Endodermal cell (in vitro differentiated cells): ENCODE results near the gene TM9SF2. TPM values are rescaled to one million over a fixed set of nuclear protein-coding genes. Genes with fewer than 3 reads are reported as not detected.

ENCODE experiments used
- DNase-seq: peaks from one replicate; pipeline ENCODE4 v3.0.0-alpha.2; 2017
- H3K27ac ChIP-seq: 2 replicates; pipeline ENCODE4 v1.5.1; 2013; ENCODE audit warnings: mild to moderate bottlenecking, low read depth, low read length, moderate library complexity
- H3K27me3 ChIP-seq: 2 replicates; pipeline ENCODE4 v1.6.1; 2013; ENCODE audit warnings: mild to moderate bottlenecking, low read length, moderate library complexity; ENCODE audit not compliant: insufficient read depth, control insufficient read depth, poor library complexity, severe bottlenecking
- H3K36me3 ChIP-seq: 2 replicates; pipeline ENCODE4 v1.7.0; 2013; ENCODE audit warnings: mild to moderate bottlenecking, low read length, moderate library complexity; ENCODE audit not compliant: control insufficient read depth, insufficient read depth
- H3K4me1 ChIP-seq: one replicate; pipeline ENCODE4 v1.7.0; 2013; ENCODE audit warnings: low read length; ENCODE audit not compliant: control insufficient read depth, insufficient read depth
- H3K4me3 ChIP-seq: 2 replicates; pipeline ENCODE4 v1.5.1; 2013; ENCODE audit warnings: mild to moderate bottlenecking, low read length, moderate library complexity
- H3K9ac ChIP-seq: 2 replicates; pipeline ENCODE4 v1.6.1; 2013; ENCODE audit warnings: mild to moderate bottlenecking, low read length, moderate library complexity; ENCODE audit not compliant: poor library complexity, severe bottlenecking; ENCODE audit errors: extremely low read depth
- H3K9me3 ChIP-seq: 2 replicates; pipeline ENCODE4 v1.6.1; 2013; ENCODE audit warnings: mild to moderate bottlenecking, low read length, moderate library complexity; ENCODE audit not compliant: control insufficient read depth
- H3K27ac Mint-ChIP-seq: 2 replicates; pipeline ENCODE4 v1.8.0; 2020; ENCODE audit warnings: mixed read lengths
- H3K27me3 Mint-ChIP-seq: 2 replicates; pipeline ENCODE4 v1.8.0; 2021; ENCODE audit warnings: mild to moderate bottlenecking, mixed read lengths; ENCODE audit not compliant: insufficient read depth
- H3K36me3 Mint-ChIP-seq: 2 replicates; pipeline ENCODE4 v1.8.0; 2020; ENCODE audit warnings: low read depth, mixed read lengths
- H3K4me1 Mint-ChIP-seq: 2 replicates; pipeline ENCODE4 v1.8.0; 2020; ENCODE audit warnings: mixed read lengths
- H3K4me3 Mint-ChIP-seq: 2 replicates; pipeline ENCODE4 v1.8.0; 2020; ENCODE audit warnings: mild to moderate bottlenecking, moderate library complexity, mixed read lengths
- H3K9me3 Mint-ChIP-seq: 2 replicates; pipeline ENCODE4 v1.8.0; 2020; ENCODE audit warnings: mild to moderate bottlenecking, mixed read lengths
- WGBS, 2 experiments: methylation state at CpG; one replicate each; pipeline versions ENCODE4 v1.1.5 to v1.1.7; 2013; ENCODE audit warnings: missing lambda C conversion rate in 2 of 2, mixed read lengths in 1 of 2; ENCODE audit not compliant: insufficient coverage in 1 of 2, insufficient read length in 1 of 2; 5-methylcytosine and 5-hydroxymethylcytosine counted together
- total RNA-seq, 2 donors: library from RNA; stranded (reverse); fragmentation: NEBNext Ultra II Directional in 1 of 2; extraction: Animal tissue kit (Norgen Biotek cat#: 25700) in 1 of 2; gene quantifications; 2 replicates in 1 of 2; 3 replicates in 1 of 2; pipeline ENCODE4 v1.2.1, GENCODE V29; 2021
- TF ChIP-seq, protein P1 (sequence below): fragments of 200-600 bp; sonication (generic); conservative IDR thresholded peaks from 2 replicates; pipeline ENCODE4 v1.5.0; 2021; ENCODE audit warnings: antibody characterized with exemption, mild to moderate bottlenecking

Gene TM9SF2
- total RNA-seq, 2 donors from 2014 or later: 88.4 to 99.3 TPM

DNA sequence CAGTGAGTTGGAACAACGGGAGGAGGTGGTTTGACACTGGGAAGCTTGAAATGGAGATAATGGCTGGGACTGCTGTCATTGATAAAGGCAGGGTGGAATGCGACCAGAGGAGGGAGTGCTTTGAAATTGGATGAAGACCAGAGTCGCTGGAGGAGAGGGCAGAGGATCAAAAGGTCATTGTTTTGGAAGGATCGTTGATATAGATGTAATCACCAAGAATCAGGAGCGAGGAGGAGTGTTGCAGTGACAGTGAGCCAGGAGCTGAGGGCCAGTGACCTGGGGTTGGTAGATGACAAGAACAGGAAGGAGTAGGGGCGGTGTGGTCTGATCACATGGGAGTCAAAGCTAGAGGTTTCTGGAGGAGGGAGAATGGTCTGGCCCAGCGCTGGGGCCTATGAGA, 25.3 kb downstream of the TM9SF2 start:
- Mint-ChIP-seq H3K4me3 (no peak overlapping the region), H3K27ac (no peak overlapping the region), H3K4me1 (peaks cover 9% of the 10 kb centered on the region), H3K9me3 (no peaks in the 10 kb centered on the region), H3K36me3 (peaks cover 72% of the 10 kb centered on the region), H3K27me3 (no peaks in the 10 kb centered on the region)
- no peak overlapping the region for H3K4me3 ChIP-seq
- no peaks in the 10 kb centered on the region for H3K27me3 ChIP-seq
- peaks cover 79% of the 10 kb centered on the region for H3K36me3 ChIP-seq
- TF ChIP-seq, protein P1, sequence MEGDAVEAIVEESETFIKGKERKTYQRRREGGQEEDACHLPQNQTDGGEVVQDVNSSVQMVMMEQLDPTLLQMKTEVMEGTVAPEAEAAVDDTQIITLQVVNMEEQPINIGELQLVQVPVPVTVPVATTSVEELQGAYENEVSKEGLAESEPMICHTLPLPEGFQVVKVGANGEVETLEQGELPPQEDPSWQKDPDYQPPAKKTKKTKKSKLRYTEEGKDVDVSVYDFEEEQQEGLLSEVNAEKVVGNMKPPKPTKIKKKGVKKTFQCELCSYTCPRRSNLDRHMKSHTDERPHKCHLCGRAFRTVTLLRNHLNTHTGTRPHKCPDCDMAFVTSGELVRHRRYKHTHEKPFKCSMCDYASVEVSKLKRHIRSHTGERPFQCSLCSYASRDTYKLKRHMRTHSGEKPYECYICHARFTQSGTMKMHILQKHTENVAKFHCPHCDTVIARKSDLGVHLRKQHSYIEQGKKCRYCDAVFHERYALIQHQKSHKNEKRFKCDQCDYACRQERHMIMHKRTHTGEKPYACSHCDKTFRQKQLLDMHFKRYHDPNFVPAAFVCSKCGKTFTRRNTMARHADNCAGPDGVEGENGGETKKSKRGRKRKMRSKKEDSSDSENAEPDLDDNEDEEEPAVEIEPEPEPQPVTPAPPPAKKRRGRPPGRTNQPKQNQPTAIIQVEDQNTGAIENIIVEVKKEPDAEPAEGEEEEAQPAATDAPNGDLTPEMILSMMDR: peak; percentile 28
- no peaks in the 10 kb centered on the region for H3K9me3 ChIP-seq
- WGBS, 2 experiments: 88 to 92% methylated on average over 7 of the region's 7 CpGs
- no peaks in the 10 kb centered on the region for H3K4me1 ChIP-seq
- no peak overlapping the region for H3K27ac ChIP-seq
- H3K9ac ChIP-seq: no peak overlapping the region
- DNase-seq: no peak

DNA sequence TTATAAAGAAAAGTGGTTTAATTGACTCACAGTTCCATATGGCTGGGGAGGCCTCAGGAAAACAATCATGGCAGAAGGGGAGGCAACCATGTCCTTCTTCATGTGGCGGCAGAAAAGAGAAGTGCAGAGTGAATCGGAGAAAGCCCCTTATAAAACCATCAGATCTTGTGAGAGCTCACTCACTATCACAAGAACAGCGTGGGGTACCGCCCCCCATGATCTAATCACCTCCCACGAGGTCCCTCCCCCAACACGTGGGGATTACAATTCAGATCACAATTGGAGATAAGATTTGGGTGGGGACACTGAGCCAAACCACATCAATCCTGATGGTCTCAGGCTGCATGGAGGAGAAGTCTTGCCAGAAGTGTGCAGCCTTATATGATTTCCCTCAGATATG, 26.0 kb downstream of the TM9SF2 start:
- Histone ChIP-seq H3K36me3 (peaks cover 75% of the 10 kb centered on the region), H3K27me3 (no peaks in the 10 kb centered on the region), H3K9me3 (no peaks in the 10 kb centered on the region), H3K4me3 (no peak overlapping the region), H3K27ac (no peak overlapping the region), H3K9ac (no peak overlapping the region), H3K4me1 (no peaks in the 10 kb centered on the region)
- peaks cover 70% of the 10 kb centered on the region for H3K36me3 Mint-ChIP-seq
- no peaks in the 10 kb centered on the region for H3K9me3 Mint-ChIP-seq
- no peak for DNase-seq
- no peaks in the 10 kb centered on the region for H3K27me3 Mint-ChIP-seq
- no peak overlapping the region for H3K4me3 Mint-ChIP-seq
- TF ChIP-seq, protein P1: no peak
- H3K4me1 Mint-ChIP-seq: peaks cover 9% of the 10 kb centered on the region
- 60 to 88% methylated on average over 1 to 6 of the region's 6 CpGs for WGBS, 2 experiments
- H3K27ac Mint-ChIP-seq: no peak overlapping the region

DNA sequence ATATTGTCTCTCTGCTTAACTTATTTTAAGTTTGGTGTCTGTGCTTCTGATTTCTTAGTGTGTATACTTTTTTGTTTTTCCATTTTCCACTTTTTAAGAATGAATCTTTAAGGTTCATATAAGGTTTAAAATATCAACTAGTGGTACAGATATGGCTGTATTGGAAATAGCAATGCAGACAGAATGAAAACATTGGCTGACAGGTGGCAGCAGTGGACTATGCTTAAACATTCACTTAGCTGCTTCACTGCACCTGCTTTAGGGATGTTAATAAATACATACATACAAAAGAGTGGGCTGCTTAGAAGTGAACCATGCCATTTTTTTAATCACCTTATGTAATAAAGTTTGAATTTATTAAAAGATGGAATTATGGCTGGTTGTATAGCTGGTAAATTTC, 27.3 kb downstream of the TM9SF2 start:
- no peak for DNase-seq
- TF ChIP-seq, protein P1: peak; percentile 48
- H3K27me3 ChIP-seq: no peaks in the 10 kb centered on the region

More for the DNA sequence above, 27.3 kb downstream of the TM9SF2 start:
- Histone ChIP-seq H3K4me1 (no peaks in the 10 kb centered on the region), H3K4me3 (no peak overlapping the region), H3K9ac (no peak overlapping the region), H3K36me3 (peaks cover 73% of the 10 kb centered on the region), H3K9me3 (no peaks in the 10 kb centered on the region), H3K27ac (no peak overlapping the region)
- no peak overlapping the region for H3K4me3 Mint-ChIP-seq
- no peaks in the 10 kb centered on the region for H3K27me3 Mint-ChIP-seq
- no peak overlapping the region for H3K27ac Mint-ChIP-seq
- H3K36me3 Mint-ChIP-seq: peaks cover 66% of the 10 kb centered on the region
- H3K4me1 Mint-ChIP-seq: peaks cover 9% of the 10 kb centered on the region
- no peaks in the 10 kb centered on the region for H3K9me3 Mint-ChIP-seq
